Hepatocyte (in vitro differentiated cells): ENCODE results near the gene XYLT1. TPM values are rescaled to one million over a fixed set of nuclear protein-coding genes. Genes with fewer than 3 reads are reported as not detected.

Source experiments
- DNase-seq: peaks from one replicate; pipeline ENCODE4 v3.0.0-alpha.2; 2016; ENCODE audit warnings: low spot score
- H2AFZ ChIP-seq: fragments of 200-600 bp; sonication (generic); 2 replicates; pipeline ENCODE4 v1.6.0; 2016; ENCODE audit warnings: antibody characterized with exemption, mild to moderate bottlenecking
- H3K27ac ChIP-seq: fragments of 200-600 bp; sonication (generic); 2 replicates; pipeline ENCODE4 v1.5.1; 2016; ENCODE audit warnings: mild to moderate bottlenecking
- H3K27me3 ChIP-seq: fragments of 200-600 bp; sonication (generic); 2 replicates; pipeline ENCODE4 v1.6.1; 2016
- H3K36me3 ChIP-seq: fragments of 200-600 bp; sonication (generic); replicated peaks from 2 replicates; pipeline ENCODE4 v1.5.1; 2016; ENCODE audit warnings: low read depth; ENCODE audit not compliant: insufficient read depth
- H3K4me1 ChIP-seq: fragments of 200-600 bp; sonication (generic); 2 replicates; pipeline ENCODE4 v1.5.1; 2016; ENCODE audit warnings: mild to moderate bottlenecking, moderate library complexity; ENCODE audit not compliant: insufficient read depth
- H3K4me2 ChIP-seq: fragments of 200-600 bp; sonication (generic); 2 replicates; pipeline ENCODE4 v1.6.0; 2016
- H3K4me3 ChIP-seq: fragments of 200-600 bp; sonication (generic); 2 replicates; pipeline ENCODE4 v1.5.1; 2016; ENCODE audit warnings: mild to moderate bottlenecking
- H3K79me2 ChIP-seq: fragments of 200-600 bp; sonication (generic); 2 replicates; pipeline ENCODE4 v1.6.0; 2017; ENCODE audit warnings: mild to moderate bottlenecking
- H3K9me2 ChIP-seq: fragments of 200-600 bp; sonication (generic); replicated peaks from 2 replicates; pipeline ENCODE4 v1.6.0; 2017; ENCODE audit warnings: mild to moderate bottlenecking; ENCODE audit not compliant: insufficient read depth
- H3K9me3 ChIP-seq: fragments of 200-600 bp; sonication (generic); 2 replicates; pipeline ENCODE4 v1.5.1; 2016; ENCODE audit warnings: low read depth, mild to moderate bottlenecking
- H4K20me1 ChIP-seq: fragments of 200-600 bp; sonication (generic); 2 replicates; pipeline ENCODE4 v1.6.0; 2016; ENCODE audit warnings: mild to moderate bottlenecking; ENCODE audit not compliant: insufficient read depth, poor library complexity, severe bottlenecking
- EZH2 ChIP-seq: fragments of 200-600 bp; sonication (generic); IDR thresholded peaks from 2 replicates; pipeline ENCODE4 v1.6.1; 2016; ENCODE audit warnings: antibody characterized with exemption, mild to moderate bottlenecking, borderline replicate concordance
- EZH2phosphoT487 ChIP-seq: fragments of 200-600 bp; sonication (generic); IDR thresholded peaks from one replicate; pipeline ENCODE4 v1.6.1; 2018; ENCODE audit warnings: antibody characterized with exemption, mild to moderate bottlenecking, low read depth, moderate library complexity; ENCODE audit not compliant: unreplicated experiment, severe bottlenecking
- WGBS: methylation state at CpG from one replicate; pipeline ENCODE4 v1.1.6; 2016; ENCODE audit warnings: low lambda C conversion rate; ENCODE audit errors: missing lambda C conversion rate; 5-methylcytosine and 5-hydroxymethylcytosine counted together
- polyA plus RNA-seq: library from polyadenylated mRNA; unstranded; fragments of >200 nt; fragmentation: Nextera tagmentation; extraction: Ambion mirVana; gene quantifications from 2 replicates; pipeline ENCODE4 v1.2.1, GENCODE V29; 2016
- total RNA-seq: library from RNA; depleted of rRNA; stranded (reverse); fragments of >200 nt; gene quantifications from 2 replicates; pipeline ENCODE4 v1.2.3, GENCODE V29; 2014
- TF ChIP-seq, protein P1 (sequence below): fragments of 200-600 bp; sonication (generic); IDR thresholded peaks from 2 replicates; pipeline ENCODE4 v1.5.1; 2016; ENCODE audit warnings: antibody characterized with exemption, mild to moderate bottlenecking; ENCODE audit not compliant: poor library complexity

Gene XYLT1
- total and polyA plus RNA-seq, 2 experiments from 2014 or later = 6.9 to 13.7 TPM

DNA sequence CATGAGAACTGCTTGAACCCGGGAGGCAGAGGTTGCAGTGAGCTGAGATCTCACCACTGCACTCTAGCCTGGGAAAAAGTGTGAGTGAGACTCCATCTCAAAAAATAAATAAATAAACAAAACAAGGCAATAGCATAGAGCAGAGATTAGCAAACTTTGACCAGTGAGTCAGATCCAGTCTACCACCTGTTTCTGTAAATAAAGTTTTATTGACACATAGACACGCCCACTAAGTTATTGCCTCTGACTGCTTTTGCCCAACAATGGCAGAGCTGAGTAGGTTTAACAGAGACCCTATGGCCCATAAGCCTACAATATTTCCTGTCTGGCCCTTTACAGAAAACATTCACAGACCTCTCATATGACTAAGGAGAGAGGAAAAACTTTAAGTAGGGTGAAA is 44.3 kb downstream of the XYLT1 start:
- no peaks in the 10 kb centered on the region for H3K36me3 ChIP-seq
- no peaks in the 10 kb centered on the region for H3K9me2 ChIP-seq
- H4K20me1 ChIP-seq = peaks cover 2% of the 10 kb centered on the region
- H3K79me2 ChIP-seq = peaks cover 10% of the 10 kb centered on the region
- no peak overlapping the region for H3K4me2 ChIP-seq
- no peaks in the 10 kb centered on the region for H3K27me3 ChIP-seq
- no peaks in the 10 kb centered on the region for H3K4me1 ChIP-seq
- peak; percentile 23 for DNase-seq
- TF ChIP-seq EZH2phosphoT487 (no peak), EZH2 (no peak)
- TF ChIP-seq, protein P1, sequence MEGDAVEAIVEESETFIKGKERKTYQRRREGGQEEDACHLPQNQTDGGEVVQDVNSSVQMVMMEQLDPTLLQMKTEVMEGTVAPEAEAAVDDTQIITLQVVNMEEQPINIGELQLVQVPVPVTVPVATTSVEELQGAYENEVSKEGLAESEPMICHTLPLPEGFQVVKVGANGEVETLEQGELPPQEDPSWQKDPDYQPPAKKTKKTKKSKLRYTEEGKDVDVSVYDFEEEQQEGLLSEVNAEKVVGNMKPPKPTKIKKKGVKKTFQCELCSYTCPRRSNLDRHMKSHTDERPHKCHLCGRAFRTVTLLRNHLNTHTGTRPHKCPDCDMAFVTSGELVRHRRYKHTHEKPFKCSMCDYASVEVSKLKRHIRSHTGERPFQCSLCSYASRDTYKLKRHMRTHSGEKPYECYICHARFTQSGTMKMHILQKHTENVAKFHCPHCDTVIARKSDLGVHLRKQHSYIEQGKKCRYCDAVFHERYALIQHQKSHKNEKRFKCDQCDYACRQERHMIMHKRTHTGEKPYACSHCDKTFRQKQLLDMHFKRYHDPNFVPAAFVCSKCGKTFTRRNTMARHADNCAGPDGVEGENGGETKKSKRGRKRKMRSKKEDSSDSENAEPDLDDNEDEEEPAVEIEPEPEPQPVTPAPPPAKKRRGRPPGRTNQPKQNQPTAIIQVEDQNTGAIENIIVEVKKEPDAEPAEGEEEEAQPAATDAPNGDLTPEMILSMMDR = no peak
- no peak overlapping the region for H2AFZ ChIP-seq
- WGBS = 84% methylated on average over 2 of the region's 2 CpGs
- no peak overlapping the region for H3K4me3 ChIP-seq
- no peak overlapping the region for H3K27ac ChIP-seq
- no peaks in the 10 kb centered on the region for H3K9me3 ChIP-seq

DNA sequence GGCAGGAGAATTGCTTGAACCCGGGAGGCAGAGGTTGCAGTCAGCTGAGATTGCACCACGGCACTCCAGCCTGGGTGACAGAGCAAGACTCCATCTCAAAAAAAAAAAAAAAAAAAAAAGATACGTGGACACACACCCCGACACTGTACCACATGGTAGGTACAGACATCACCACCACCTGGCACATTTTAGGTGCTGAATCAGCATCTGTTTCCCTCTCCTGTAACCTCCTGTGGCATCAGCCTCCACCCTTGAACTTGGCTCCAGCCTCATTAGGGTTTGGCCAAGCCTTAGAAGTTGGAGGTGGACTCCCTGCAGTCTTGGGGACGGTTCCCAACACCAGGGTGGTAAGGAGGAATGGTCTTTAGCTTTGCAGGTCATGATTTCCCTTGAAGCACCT is 46.0 kb downstream of the XYLT1 start:
- no peaks in the 10 kb centered on the region for H3K4me1 ChIP-seq
- H4K20me1 ChIP-seq = peaks cover 2% of the 10 kb centered on the region
- no peaks in the 10 kb centered on the region for H3K36me3 ChIP-seq
- TF ChIP-seq EZH2phosphoT487 (no peak), EZH2 (no peak)
- TF ChIP-seq, protein P1 = no peak
- no peaks in the 10 kb centered on the region for H3K9me2 ChIP-seq
- no peak for DNase-seq
- no peaks in the 10 kb centered on the region for H3K27me3 ChIP-seq
- H3K27ac ChIP-seq = no peak overlapping the region
- no peak overlapping the region for H2AFZ ChIP-seq
- H3K79me2 ChIP-seq = peaks cover 3% of the 10 kb centered on the region
- no peak overlapping the region for H3K4me3 ChIP-seq
- H3K9me3 ChIP-seq = no peaks in the 10 kb centered on the region
- 95% methylated on average over 5 of the region's 5 CpGs for WGBS
- no peak overlapping the region for H3K4me2 ChIP-seq

DNA sequence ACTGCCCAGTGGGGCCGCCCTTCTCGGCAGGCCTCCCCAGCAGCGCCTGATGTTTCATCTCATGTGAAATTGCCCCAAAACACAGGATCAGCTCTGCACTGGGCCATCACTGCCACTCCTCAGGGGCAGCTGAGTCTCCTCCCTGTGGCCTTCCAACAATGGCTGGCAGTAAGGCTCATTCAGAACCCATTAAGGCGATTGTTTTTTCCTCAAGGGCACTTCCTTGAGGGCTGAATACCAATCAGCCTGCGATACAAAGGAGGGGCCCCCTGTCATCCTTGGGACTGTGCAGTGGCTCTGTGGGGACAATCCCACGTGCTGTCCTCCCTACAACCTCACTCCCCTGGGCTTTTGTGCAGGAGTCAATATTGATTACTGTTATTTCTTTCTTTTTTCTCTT is 47.5 kb downstream of the XYLT1 start:
- Histone ChIP-seq H3K27me3 (no peaks in the 10 kb centered on the region), H3K9me3 (no peaks in the 10 kb centered on the region), H3K79me2 (peaks cover 3% of the 10 kb centered on the region), H3K4me3 (no peak overlapping the region), H3K9me2 (no peaks in the 10 kb centered on the region), H3K4me2 (no peak overlapping the region), H3K27ac (no peak overlapping the region), H3K4me1 (no peaks in the 10 kb centered on the region), H3K36me3 (no peaks in the 10 kb centered on the region), H4K20me1 (peaks cover 2% of the 10 kb centered on the region), H2AFZ (no peak overlapping the region)
- DNase-seq = no peak
- no peak for TF ChIP-seq EZH2
- no peak for TF ChIP-seq EZH2phosphoT487
- TF ChIP-seq, protein P1 = no peak
- 77% methylated on average over 6 of the region's 6 CpGs for WGBS

DNA sequence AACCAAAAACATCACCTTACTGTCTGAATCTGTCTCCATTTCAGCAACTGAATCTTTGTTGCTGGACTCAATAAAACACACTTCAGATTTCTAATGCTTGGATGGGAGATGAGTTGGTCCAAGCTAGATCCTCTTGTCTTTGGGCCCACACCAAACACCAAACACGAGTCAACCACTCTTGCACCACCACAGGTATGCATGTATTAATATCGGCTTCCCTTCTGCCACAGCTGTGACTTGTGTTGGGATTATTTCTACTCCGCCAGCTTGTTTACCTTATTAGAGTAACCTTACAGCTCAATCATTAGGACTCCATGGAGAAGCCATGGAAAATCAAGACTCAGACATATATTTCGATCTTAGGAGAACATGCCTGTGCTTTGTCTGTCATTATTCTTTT is 49.9 kb downstream of the XYLT1 start:
- Histone ChIP-seq H3K79me2 (peaks cover 3% of the 10 kb centered on the region), H3K27me3 (no peaks in the 10 kb centered on the region), H2AFZ (no peak overlapping the region), H3K9me3 (no peaks in the 10 kb centered on the region), H3K4me2 (no peak overlapping the region), H3K4me3 (no peak overlapping the region), H3K27ac (no peak overlapping the region), H3K4me1 (peaks cover 9% of the 10 kb centered on the region), H3K36me3 (no peaks in the 10 kb centered on the region), H3K9me2 (no peaks in the 10 kb centered on the region), H4K20me1 (peaks cover 8% of the 10 kb centered on the region)
- TF ChIP-seq EZH2 (no peak), EZH2phosphoT487 (no peak)
- TF ChIP-seq, protein P1 = no peak
- WGBS = 95% methylated on average over 4 of the region's 4 CpGs
- no peak for DNase-seq
